GM19467 (cell line): Measurements from ENCODE around the gene PRPH.

Experiments used
- ATAC-seq: cut with Tn5 transposase; IDR thresholded peaks from one replicate; pipeline ENCODE4 v1.9.1; 2021; ENCODE audit warnings: mild to moderate bottlenecking, moderate library complexity; ENCODE audit not compliant: unreplicated experiment

The PRPH gene

GRCh38 chr12:49345051-49345824 lies 50.3 kb downstream of the PRPH start:
- no peak for ATAC-seq

GRCh38 chr12:49345825-49346658 lies 51.1 kb downstream of the PRPH start:
- no peak for ATAC-seq

- ATAC-seq: no peak
Observed at GRCh38 chr12:49346659-49347310, 51.8 kb downstream of the PRPH start, which contains the start of gene DNAJC22. DNAJC22 (plus strand) TSS chr12:49346888; CDS start chr12:49348873, 1,985 bp downstream.

- no peak for ATAC-seq
Observed at GRCh38 chr12:49347311-49348193, 52.6 kb downstream of the PRPH start.
